KBM-7 (cell line): ENCODE data around the gene MVB12B.

Experiments used
- DNase-seq: peaks from one replicate; pipeline ENCODE4 v3.0.0-alpha.2; 2015
- in situ Hi-C: fragments of 300-500 bp; cut with MboI; formaldehyde crosslinking; loops from 2 replicates; pipeline ENCODE4 v1.14.3; 2020; ENCODE audit warnings: low sequenced_read_pairs, low pct_unique_long_range_greater_than_20kb, mixed read lengths

The MVB12B gene

GRCh38 chr9:126301985-126302603, 24.5 kb upstream of the MVB12B start:
- peak; percentile 68 for DNase-seq
- in situ Hi-C loops = no loop called here

- no peak for DNase-seq
- in situ Hi-C loops = no loop called here
Observed at GRCh38 chr9:126302730-126303129, 23.9 kb upstream of the MVB12B start.

DNA sequence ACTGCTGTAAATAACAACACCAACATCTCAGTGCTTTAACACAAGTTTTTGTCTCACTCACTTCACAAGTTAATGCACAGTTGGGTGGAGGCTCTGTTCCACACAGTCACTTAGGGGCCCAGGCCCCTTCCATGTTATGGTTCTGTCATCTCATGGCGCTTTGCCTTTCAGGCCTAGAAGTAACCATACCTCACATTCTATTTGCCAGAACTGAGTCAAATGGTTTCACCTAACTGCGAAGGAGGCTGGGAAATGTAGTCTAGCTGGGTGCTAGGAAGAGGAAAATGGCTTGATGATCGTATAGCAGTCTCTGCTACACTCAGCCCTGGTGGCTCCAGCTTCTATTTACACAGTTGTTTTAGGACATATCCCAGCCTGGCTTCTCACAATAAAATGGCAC, 23.1 kb upstream of the MVB12B start:
- DNase-seq = no peak
- in situ Hi-C loops = no loop called here

DNA sequence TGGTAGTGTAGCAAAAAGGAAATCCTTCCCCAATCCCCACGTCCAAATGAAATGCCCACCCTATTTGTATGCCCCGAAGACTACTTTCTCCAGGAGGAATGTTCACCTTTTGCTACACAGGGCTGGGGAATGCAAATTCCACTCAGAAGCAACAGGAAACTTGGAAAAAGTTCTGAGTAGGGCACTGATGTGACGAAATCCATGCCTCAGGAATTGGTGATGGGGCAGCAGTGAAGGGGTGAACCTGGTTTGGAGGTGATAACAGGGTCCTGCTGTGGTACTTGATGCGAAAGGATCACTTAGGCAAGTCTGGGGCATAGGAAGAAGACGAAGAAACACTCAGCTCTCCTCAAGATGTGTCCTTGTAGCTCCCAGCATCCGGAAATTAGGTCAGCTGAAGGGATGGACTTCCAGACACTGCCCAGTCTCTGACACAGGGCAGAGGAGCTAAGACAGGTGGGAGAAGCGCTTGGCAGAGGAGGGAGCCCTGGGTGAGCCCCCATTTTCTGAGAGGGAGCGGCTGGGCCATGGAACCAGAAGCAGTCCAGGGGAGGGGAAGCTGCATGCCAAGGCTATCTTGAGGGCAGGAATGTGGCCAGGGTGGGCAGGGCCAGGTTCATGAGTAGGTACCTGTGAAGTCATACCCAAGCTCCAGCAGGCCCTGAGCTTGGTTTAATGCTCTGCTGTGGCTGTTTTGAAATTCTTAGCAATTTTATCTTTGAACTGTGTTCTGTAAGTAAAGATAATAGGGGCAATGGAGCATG, 22.2 kb upstream of the MVB12B start:
- in situ Hi-C loops = no loop called here
- DNase-seq = no peak

- in situ Hi-C loops = no loop called here
Observed at GRCh38 chr9:126304971-126305320, 21.7 kb upstream of the MVB12B start.

DNA sequence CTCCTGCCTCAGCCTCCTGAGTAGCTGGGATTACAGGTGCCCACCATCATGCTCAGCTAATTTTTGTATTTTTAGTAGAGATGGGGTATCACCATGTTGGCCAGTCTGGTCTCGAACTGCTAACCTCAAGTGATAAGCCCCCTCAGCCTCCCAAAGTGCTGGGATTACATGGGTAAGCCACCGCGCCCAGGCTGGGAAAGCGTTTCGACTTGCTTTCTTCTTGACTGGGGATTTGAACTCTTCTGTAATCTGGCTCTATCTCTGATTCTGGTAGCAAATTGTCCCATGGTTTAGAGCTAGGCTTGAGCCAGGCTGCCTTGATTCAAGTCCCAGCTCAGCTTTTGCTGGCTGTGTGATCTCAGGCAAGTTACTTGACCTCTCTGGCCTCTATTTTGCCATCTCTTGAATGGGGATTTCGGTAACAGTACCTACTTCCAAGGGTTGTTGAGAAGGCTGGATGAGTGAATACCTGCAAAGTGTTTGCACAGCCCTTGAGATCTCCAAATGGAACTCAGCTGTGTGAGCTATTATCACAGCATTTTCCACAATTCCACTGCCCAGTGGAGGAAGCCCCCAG, 20.5 kb upstream of the MVB12B start:
- in situ Hi-C loops = no loop called here
- DNase-seq = no peak

More at GRCh38 chr9:126304971-126305320, 21.7 kb upstream of the MVB12B start:
- no peak for DNase-seq

DNA sequence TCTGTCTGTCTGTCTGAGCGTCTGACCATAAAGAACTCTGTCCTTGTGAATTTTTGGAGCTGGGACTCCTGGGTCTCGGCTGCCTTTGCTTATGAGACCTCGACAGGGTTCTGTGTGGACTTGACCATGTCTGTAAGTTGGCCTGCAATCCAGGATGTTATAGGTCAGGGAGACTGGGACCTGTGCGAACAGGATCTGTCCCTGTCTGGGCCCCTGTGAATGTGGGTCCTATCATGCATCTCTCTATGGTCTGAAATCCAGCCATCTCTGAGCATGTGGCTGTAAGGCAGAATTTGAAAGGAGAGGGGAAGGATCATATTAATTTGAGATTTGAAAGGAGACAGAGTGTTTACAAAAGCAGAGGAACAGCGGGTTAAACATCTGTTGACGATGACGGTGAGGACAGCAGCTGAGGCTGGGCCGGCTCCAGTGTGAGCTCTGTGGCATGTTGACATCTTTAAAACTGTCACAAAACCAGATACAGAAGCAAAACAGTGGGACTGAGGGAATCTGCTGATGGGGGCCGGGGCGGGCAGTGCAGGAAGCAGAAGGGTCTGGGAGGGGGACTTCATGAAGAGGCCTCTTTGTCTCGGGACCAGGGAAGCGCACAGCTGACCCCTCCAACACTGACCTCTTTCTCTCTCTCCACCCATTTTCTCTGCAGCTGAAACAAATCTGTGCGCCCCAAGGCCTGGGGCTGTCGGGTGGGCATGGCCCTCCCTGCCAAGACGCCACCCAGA, 19.1 kb upstream of the MVB12B start:
- in situ Hi-C loops = no loop called here
- no peak for DNase-seq

GRCh38 chr9:126309427-126310189, 17.0 kb upstream of the MVB12B start:
- in situ Hi-C loops = no loop called here

GRCh38 chr9:126312584-126313551, 13.8 kb upstream of the MVB12B start:
- in situ Hi-C loops = no loop called here
- no peak for DNase-seq

More at GRCh38 chr9:126309427-126310189, 17.0 kb upstream of the MVB12B start:
- no peak for DNase-seq

DNA sequence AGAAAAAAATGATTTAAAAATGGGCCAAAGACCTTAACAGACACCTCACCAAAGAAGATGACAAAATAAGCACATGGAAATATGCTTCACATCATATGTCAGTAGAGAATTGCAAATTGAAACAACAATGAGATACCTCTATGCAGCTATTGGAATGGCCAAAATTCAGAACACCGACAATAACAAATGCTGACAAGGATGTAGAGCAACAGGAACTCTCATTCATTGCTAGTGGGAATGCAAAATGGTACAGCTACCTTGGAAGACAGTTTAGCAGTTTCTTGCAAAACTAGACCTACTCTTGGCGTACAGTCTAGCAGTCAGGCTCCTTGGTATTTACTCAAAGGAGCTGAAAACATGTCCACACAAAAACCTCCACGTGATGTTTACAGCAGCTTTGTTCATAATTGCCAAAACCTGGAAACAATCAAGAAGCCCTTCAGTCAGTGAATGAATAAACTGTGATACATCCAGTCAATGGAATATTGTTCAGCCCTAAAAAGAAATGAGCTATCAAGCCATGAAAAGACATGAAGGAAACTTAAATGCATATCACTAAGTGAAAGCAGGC, 10.5 kb upstream of the MVB12B start:
- in situ Hi-C loops = no loop called here
- DNase-seq = no peak

DNA sequence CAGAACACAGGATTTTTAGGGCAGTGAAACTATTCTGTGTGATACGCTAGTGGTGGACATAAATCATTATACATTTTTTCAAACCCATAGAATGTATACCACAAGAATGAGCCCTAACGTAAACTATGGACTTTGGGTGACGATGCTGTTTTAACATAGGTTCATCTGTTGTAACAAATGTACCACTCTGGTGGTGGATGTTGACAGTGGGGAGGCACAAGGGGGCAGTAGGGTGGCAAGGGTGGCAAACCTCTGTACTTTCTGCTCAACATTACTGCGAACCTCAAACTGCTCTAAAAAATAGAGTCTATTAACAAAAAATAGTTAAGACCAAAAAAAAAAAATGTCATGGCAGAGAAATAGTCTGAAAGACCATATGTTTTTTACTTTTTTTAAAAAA, 9.1 kb upstream of the MVB12B start:
- in situ Hi-C loops = no loop called here
- no peak for DNase-seq

DNA sequence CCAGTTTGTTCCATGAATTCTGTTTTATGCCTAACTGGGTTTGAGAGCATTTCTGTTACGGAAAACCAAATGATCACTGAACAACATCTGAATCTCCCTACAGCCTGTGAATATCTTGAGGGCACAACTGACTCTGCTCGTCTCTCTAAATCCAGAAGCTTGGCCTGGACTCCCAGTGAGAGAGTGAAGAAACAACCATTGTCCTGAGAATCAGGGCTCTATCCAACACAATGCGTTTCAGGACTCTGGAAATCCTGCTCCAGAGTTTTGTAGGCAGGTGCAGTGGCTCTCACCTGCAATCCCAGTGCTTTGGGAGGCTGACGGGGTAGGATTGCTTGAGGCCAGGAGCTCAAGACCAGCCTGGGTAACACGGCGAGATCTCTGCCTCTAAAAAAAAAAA, 7.8 kb upstream of the MVB12B start:
- in situ Hi-C loops = no loop called here

DNA sequence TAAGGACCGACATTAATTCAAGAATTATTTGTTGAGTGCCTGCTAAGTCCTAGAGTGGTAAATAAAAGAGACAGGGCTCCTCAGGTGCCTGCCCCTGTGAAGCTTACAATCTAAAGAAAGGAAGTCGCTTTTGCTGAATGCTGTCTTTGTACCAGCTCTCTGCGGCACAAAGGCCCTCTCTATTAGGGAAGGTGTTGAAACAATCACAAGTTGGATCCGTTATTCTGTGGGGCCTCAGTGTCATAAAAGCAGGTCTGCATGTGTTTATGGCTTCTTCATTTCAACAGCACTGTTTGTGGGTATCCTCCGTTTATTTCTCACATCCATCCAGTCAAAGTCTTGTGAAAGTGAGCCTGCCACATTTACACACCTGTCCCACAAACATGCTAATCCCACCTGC, 7.0 kb upstream of the MVB12B start:
- in situ Hi-C loops = no loop called here
- DNase-seq = no peak

More for the DNA sequence above, 7.8 kb upstream of the MVB12B start:
- no peak for DNase-seq

DNA sequence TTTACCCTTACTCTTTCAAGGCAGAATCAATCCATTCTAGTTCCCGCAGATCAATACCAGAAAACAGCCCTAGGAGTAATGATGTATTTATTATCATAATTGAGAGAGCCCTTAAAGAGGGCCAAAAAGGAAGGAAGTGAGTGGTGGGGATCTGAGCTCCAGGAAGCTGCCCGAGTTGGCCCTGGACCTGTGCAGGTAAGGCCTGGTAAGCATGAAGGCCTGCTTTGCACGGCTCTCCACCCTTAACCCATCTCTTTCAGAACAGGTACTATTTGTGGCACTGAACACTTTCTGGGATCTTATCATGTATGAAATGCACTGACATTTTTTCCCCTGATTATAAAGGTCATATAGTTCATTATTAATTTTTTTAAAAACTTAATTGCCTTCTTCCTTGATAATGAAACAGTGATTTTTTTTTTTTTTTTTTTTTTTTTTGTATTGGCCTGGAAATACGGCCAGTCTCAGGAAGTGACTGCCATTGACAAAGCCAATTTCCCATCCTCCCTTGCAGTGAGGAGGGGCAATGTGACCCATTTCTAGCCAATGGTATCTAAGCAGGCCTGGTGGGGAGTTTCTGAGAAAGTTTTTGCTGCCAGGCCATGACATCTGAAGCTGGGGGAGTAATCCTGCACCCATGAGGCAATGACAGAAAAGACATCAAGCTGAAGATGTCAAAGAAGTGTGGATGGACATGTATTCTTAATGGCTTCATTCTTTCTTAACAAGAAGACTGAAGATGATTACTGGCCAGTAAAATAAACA, 6.3 kb upstream of the MVB12B start:
- in situ Hi-C loops = no loop called here
- DNase-seq = no peak

- no peak for DNase-seq
- in situ Hi-C loops = no loop called here
Observed at GRCh38 chr9:126321742-126322141, 4.9 kb upstream of the MVB12B start.

DNA sequence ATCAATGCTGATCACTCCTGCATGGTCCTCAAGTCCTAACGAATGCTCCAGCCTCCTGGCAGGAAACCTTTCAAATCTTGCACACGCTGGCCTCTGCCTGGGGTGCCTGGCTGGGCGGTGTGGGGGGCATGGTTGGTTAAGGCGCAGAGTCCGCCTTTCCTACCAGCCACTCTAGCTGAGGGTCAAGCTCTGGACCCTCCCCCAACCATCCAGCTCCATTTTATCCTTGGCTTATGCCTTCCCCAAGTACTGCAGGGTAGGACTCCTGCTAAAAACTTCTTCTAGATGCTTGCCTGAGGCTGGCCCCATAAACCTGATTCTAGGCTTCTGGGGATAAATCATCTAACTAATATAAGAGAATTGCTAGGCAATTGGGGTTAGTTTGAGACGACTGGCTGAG, 808 bp upstream of the MVB12B start:
- no peak for DNase-seq
- in situ Hi-C loops = no loop called here

- DNase-seq = no peak
Observed at GRCh38 chr9:126327006-126327713, 531 bp downstream of the MVB12B start.

More at GRCh38 chr9:126327006-126327713, 531 bp downstream of the MVB12B start:
- in situ Hi-C loops = no loop called here
